ENCODE results near the gene KCNQ5. TPM values are rescaled to one million over a fixed set of nuclear protein-coding genes. Genes with fewer than 3 reads are reported as not detected.

Gene KCNQ5
- total and polyA plus RNA-seq, 2 of the 8 experiments (the other 6 are each of a cell fraction or from before 2014, with no cell fraction given), result 0.83 to 1.2 TPM

GRCh38 chr6:72820153-72820552 lies 198.3 kb downstream of the KCNQ5 start:
- no peaks in the 10 kb centered on the region for H4K20me1 ChIP-seq (replicated peaks in 1 of 2; ENCODE audit: control insufficient read depth in 1 of 2, insufficient read depth in 2 of 2, low read length in 2 of 2)
- H2BK5ac ChIP-seq (ENCODE audit: low read depth, low read length), result no peak overlapping the region
- no peaks in the 10 kb centered on the region for H3K79me1 ChIP-seq (ENCODE audit: low read depth, low read length)
- no peak for DNase-seq (ENCODE audit: low read depth in 1 of 2, low spot score in 2 of 2)
- no peak overlapping the region for H3K4ac ChIP-seq (replicated peaks; ENCODE audit: insufficient read length, low read depth, low read length)
- H3K79me2 ChIP-seq (ENCODE audit: control insufficient read depth in 1 of 2, insufficient read depth in 2 of 2, low read length in 2 of 2), result no peaks in the 10 kb centered on the region
- no peak for FAIRE-seq
- H3K56ac ChIP-seq (replicated peaks; ENCODE audit: insufficient read length, low read depth, low read length), result no peak overlapping the region
- no peak overlapping the region for H2AFZ ChIP-seq (ENCODE audit: low read length)
- H4K5ac ChIP-seq (ENCODE audit: insufficient read length, low read depth, low read length), result no peak overlapping the region
- H2BK120ac ChIP-seq (replicated peaks; ENCODE audit: low read depth, low read length), result no peak overlapping the region
- no peak overlapping the region for H3K27ac ChIP-seq (ENCODE audit: low read depth, low read length)
- no peak overlapping the region for H4K8ac ChIP-seq (ENCODE audit: extremely low read depth, insufficient read depth, low read length)
- no peaks in the 10 kb centered on the region; a peak in 1 of 4 replicates for H3K9me3 ChIP-seq (ENCODE audit: insufficient read depth in 2 of 2, low read depth in 1 of 2, low read length in 1 of 2)
- H3K36me3 ChIP-seq (ENCODE audit: control insufficient read depth in 2 of 4, insufficient read depth in 4 of 4, low read length in 3 of 4), result no peaks in the 10 kb centered on the region
- H3K9ac ChIP-seq (replicated peaks in 1 of 4; ENCODE audit: extremely low read depth in 1 of 4, low read depth in 3 of 4, low read length in 3 of 4), result no peak overlapping the region
- no peaks in the 10 kb centered on the region for H3K27me3 ChIP-seq (replicated peaks in 1 of 4; ENCODE audit: control insufficient read depth in 3 of 4, extremely low read depth in 1 of 4, insufficient read depth in 3 of 4, low read length in 3 of 4)
- no peaks in the 10 kb centered on the region; the same call in 1 of the 2 replicates for H3K23me2 ChIP-seq (ENCODE audit: low read depth, low read length)
- no peak overlapping the region for H2BK15ac ChIP-seq (ENCODE audit: low read length)
- no peaks in the 10 kb centered on the region for H3K4me1 ChIP-seq (replicated peaks in 1 of 4; ENCODE audit: control insufficient read depth in 3 of 4, insufficient read depth in 4 of 4, low read length in 3 of 4)
- H3K14ac ChIP-seq (ENCODE audit: insufficient read length), result no peak overlapping the region
- no peak overlapping the region for H3K23ac ChIP-seq (ENCODE audit: insufficient read length)
- no peak overlapping the region for H3K18ac ChIP-seq (ENCODE audit: extremely low read depth, low read length)
- WGBS, 2 experiments (ENCODE audit: extremely low coverage in 1 of 2, insufficient coverage in 1 of 2, insufficient read length in 1 of 2, insufficient replicate concordance in 2 of 2, low coverage in 1 of 2, low lambda C conversion rate in 2 of 2, missing lambda C conversion rate in 1 of 2), result 89% methylated on average over 3 of the region's 3 CpGs; no CpG with 5 or more reads in 1 of the 2 experiments
- CTCF ChIA-PET (ENCODE audit: partially characterized antibody), result no interaction called here
- POLR2A ChIA-PET (ENCODE audit: partially characterized antibody), result no interaction called here
- no peak overlapping the region for H2AK5ac ChIP-seq (ENCODE audit: low read depth, low read length)
- H3K4me2 ChIP-seq (ENCODE audit: insufficient read depth in 1 of 2, low read depth in 2 of 2, low read length in 2 of 2), result no peak overlapping the region
- no peak overlapping the region for H2BK20ac ChIP-seq (ENCODE audit: low read length)
- H2BK12ac ChIP-seq (ENCODE audit: low read depth, low read length), result no peak overlapping the region
- no peak overlapping the region for H4K91ac ChIP-seq (replicated peaks; ENCODE audit: insufficient read length, low read length)
- H3K4me3 ChIP-seq (ENCODE audit: extremely low read depth in 1 of 4, insufficient read depth in 2 of 4, low read depth in 3 of 4, low read length in 4 of 4), result no peak overlapping the region
- TF ChIP-seq BCL11A (IDR thresholded peaks at IDR 0.05; ENCODE audit: low read depth in 2 of 2, low read length in 2 of 2) (no peak), RFX5 (IDR thresholded peaks at IDR 0.05; ENCODE audit: borderline replicate concordance, low read depth, low read length) (no peak), CBX5 (IDR thresholded peaks at IDR 0.05; ENCODE audit: low read depth, low read length) (no peak), SIRT6 (IDR thresholded peaks at IDR 0.05; ENCODE audit: low read length) (no peak), SP4 (IDR thresholded peaks at IDR 0.05; ENCODE audit: low read length) (no peak), BRCA1 (IDR thresholded peaks at IDR 0.05; ENCODE audit: low read depth, low read length) (no peak)

Measured in H1 (cell line).